HK-2 (cell line): Measurements from ENCODE around the gene MRPL4.
"Not testable (repeated sequence)": the region's sequence is repeated elsewhere in the genome, so short reads cannot be mapped to it uniquely, and the experiment has no call there.

ENCODE experiments used
- DNase-seq: peaks from one replicate; pipeline ENCODE4 v3.0.0-alpha.2; 2018; ENCODE audit not compliant: unreplicated experiment

MRPL4 gene

GRCh38 chr19:10230173-10230860 is 21.7 kb upstream of the MRPL4 start:
- DNase-seq = no peak

GRCh38 chr19:10230861-10231611 is 21.0 kb upstream of the MRPL4 start, which contains the start of gene S1PR2:
TSS of gene S1PR2 (minus strand) at chr19:10231331. CDS start at chr19:10224905, 6,426 bp downstream.
- peak; percentile 60 for DNase-seq

GRCh38 chr19:10231612-10232228 is 20.3 kb upstream of the MRPL4 start:
- no peak for DNase-seq

- DNase-seq = no peak
Observed at GRCh38 chr19:10233946-10234345, 18.1 kb upstream of the MRPL4 start.

- no peak for DNase-seq
Observed at GRCh38 chr19:10235003-10235402, 17.0 kb upstream of the MRPL4 start.

GRCh38 chr19:10235409-10235808 is 16.6 kb upstream of the MRPL4 start:
- DNase-seq = not testable (repeated sequence)

- no peak for DNase-seq
Observed at GRCh38 chr19:10237702-10238101, 14.3 kb upstream of the MRPL4 start.

GRCh38 chr19:10238172-10238783 is 13.7 kb upstream of the MRPL4 start:
- DNase-seq = no peak

- not testable (repeated sequence) for DNase-seq
Observed at GRCh38 chr19:10241826-10242449, 10.1 kb upstream of the MRPL4 start.

- DNase-seq = no peak
Observed at GRCh38 chr19:10243606-10244005, 8.4 kb upstream of the MRPL4 start.

- DNase-seq = no peak
Observed at GRCh38 chr19:10245189-10245939, 6.7 kb upstream of the MRPL4 start.

- DNase-seq = no peak
Observed at GRCh38 chr19:10246511-10246910, 5.5 kb upstream of the MRPL4 start.

GRCh38 chr19:10252707-10253106 is 693 bp downstream of the MRPL4 start:
- no peak for DNase-seq

GRCh38 chr19:10254244-10254643 is 2.2 kb downstream of the MRPL4 start:
- DNase-seq = no peak

- no peak for DNase-seq
Observed at GRCh38 chr19:10255358-10255757, 3.3 kb downstream of the MRPL4 start.

- no peak for DNase-seq
Observed at GRCh38 chr19:10256551-10256950, 4.5 kb downstream of the MRPL4 start.

- DNase-seq = no peak
Observed at GRCh38 chr19:10256970-10257615, 5.1 kb downstream of the MRPL4 start.

GRCh38 chr19:10258080-10258710 is 6.2 kb downstream of the MRPL4 start:
- DNase-seq = no peak

- DNase-seq = peak; percentile 84
Observed at GRCh38 chr19:10259162-10259905, 7.3 kb downstream of the MRPL4 start.
